Endometrium (tissue), 2 donors: ENCODE data around the gene IFNL3.
"Not testable (repeated sequence)": the region's sequence is repeated elsewhere in the genome, so short reads cannot be mapped to it uniquely, and the experiment has no call there.

Experiments
- FAIRE-seq: peaks from 2 replicates; lab custom pipeline; 2012; peaks lifted over from hg19 to GRCh38; lab: Jason Lieb, UNC
- donor health status: control.
- donor health status: control.

IFNL3 gene

DNA sequence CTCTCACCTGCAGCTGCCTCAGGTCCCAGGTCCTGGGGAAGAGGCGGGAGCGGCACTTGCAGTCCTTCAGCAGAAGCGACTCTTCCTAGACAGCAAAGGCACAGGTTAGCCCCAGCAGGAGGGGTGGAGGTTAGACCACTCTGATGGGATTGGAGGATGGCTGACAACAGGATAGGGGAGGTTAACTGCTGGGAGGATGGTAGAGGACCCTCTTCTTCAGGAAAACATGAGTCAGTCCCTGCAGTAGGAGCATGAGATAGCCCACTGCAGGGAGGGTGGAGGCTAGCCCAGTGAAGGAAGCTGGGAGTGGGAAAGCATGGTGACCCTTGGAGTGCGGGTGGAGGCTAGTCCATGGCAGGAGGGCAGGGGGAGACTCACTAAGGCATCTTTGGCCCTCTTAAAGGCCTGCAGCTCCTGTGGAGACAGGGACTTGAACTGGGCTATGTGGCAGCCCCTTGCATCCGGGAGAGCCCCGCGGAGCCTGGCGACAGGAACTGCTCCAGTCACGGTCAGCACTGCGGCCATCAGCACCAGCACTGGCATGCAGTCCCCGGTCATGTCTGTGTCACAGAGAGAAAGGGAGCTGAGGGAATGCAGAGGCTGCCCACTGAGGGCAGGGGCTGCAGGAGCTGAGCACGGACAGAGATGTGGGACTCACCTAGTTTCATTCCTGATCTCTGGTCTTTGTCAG is at the start of gene IFNL3:
Gene IFNL3, minus strand, starts transcription at position 597 of the 691 bp plus-strand sequence. Its CDS starts 39 bp downstream, at position 558.
- not testable (repeated sequence) for FAIRE-seq

DNA sequence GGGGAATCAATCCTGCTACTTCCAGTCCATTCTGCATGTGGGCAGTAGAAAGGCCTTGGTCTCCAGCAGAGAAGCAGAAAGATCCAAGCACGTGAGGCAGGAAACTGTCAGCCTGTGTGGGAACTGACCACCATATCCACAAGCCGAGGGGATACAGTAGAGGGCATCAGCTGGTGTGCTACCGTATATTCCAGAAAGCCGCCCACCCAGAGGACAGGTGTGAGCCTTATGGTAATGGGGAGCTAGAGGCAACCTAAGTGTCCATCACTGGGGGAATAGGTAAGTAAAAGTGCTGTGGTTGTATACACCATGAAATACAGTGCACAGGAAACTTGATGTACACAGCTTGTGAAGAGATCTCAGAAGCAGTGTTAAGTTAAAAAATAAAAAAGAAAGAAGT is 48.6 kb upstream of the IFNL3 start:
- no peak for FAIRE-seq

DNA sequence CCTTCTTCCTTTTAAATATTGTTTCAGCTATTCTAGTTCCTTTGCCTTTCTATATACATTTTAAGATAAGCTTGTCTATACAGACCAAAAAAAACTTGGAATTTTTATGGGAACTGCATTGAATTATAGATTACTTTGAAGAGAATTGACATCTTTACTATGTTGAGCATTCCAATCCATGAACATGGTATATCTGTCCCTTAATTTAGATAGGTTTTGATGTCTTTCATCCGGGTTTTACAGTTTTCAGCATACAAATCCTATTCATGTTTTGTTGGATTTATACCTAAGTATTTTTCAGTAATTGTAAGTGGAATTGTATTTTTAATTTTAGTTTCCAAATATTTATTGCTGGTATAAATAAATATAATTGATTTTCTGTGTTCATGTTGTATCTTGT is 39.2 kb upstream of the IFNL3 start:
- no peak for FAIRE-seq

DNA sequence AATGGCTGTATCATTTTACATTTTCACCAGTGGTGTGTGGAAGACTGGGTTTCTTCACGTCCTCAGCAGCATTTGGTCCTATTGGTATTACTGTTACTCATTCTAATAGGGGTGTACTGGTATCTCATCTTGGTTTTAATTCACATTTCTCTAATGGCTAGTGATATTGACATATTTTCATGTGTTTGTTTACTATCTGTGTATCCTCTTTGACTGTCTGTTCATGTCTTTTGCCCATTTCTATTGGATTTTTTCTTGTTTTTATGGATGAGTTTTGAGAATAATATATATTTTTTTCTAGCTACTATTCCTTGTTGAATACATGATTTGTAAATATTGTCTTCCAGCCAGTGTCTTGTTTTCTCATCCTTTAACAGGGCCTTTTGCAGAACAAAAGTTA is 37.2 kb upstream of the IFNL3 start:
- no peak for FAIRE-seq

DNA sequence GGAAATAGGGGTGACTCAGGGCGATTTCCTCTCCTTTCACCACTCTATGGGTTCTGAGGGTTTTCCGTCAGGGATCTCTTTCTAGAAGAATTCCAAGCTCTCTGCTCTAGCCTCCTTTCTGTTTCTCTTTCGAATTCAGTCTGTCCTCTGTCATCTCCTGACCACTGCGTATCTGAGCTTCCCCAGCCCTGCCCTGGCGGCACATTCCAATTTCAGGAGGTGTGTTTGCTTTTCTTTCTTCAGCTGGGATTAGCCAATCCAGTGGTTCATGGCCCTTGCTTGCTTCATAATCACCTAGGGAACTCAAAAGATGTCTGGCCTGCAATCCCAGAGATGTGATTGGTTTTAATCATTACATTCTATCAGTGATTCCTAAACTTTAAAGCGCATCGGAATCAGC is 32.8 kb upstream of the IFNL3 start:
- FAIRE-seq, result no peak

DNA sequence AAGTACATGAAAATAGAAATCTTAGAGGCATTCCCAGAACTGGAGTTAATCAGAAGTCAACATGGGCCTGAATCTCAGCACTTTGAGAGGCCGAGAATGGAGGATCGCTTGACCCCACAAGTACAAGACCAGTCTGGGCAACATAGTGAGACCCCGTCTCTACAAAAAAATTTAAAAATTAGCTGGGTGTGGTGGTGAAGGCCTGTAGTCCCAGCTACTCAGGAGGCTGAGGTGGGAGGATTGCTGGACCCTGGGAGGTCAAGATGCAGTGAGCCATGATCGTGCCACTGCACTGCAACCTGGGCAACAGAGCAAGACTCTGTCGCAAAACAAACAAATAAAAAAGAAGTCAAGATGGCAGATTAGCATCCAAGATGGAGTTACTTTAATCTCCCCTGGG is 31.9 kb upstream of the IFNL3 start:
- FAIRE-seq, result no peak

DNA sequence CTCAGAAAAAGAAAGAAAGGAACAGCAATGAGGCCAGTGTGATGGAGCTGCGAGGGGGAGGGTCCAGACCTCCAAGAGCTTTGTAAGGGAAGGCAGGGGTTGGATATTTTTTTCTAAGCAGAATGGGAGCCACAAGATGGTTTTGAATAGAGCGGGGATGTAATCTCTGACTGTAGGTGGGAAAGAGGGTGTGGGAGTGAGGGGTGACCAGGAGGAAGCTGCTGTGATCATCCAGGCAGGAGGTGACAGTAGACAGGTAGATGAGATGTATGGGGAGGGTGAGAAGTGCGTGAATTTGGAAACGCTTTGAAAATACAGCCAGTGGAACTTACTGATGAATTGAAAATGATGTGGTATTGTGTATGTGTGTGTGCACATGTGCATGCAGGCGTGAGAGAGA is 30.8 kb upstream of the IFNL3 start:
- no peak for FAIRE-seq

DNA sequence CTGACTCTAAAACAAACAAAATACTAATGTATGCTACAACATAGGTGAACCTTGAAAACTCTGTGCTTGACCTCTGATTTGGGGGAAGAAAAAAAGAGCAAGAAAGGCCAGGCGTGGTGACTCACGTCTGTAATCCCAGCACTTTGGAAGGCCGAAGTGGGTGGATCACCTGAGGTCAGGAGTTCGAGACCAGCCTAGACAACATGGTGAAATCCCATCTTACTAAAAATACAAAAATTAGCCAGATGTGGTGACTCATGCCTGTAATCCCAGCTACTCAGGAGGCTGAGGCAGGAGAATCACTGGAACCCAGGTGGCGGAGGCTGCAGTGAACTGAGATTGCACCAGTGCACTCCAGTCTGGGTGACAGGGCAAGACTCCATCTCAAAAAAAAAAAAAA is 29.1 kb upstream of the IFNL3 start:
- FAIRE-seq, result not testable (repeated sequence)

DNA sequence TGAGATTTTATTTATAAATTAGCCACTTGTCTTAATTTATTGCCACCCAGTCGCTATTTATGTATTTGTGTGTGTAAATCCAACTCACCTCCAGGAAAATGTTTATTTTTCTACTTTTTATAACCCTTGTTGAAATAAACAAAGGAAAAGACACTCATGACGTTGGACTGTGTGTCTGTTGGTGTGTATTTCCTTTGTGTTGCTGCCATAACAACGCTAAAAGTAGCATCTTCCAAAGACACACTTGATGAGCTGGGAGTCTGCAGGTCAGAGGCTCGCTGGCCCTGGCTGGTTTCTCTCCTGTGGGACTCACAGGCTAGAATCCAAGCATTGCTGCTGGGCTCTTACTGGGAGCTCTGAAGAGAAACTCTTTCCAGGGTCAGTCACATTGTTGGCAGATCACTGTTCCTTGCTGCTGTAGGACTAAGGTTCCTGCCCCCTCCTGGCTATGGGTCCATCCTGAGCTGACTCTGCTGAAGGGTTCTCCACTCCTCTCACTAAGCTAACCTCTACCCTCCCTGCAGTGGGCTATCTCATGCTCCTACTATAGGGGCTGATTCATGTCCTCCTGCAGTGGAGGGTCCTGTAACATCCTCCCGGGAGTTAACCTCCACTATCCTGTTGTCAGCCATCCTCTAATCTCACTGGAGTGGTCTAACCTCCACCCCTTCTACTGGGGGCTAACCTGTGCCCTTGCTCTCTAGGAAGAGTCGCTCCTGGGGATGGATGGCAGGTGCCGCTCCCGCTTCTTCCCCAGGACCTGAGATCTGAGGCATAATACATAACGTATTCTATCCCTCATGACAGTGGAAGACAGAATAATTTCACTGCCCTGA is 25.4 kb upstream of the IFNL3 start:
- no peak for FAIRE-seq

DNA sequence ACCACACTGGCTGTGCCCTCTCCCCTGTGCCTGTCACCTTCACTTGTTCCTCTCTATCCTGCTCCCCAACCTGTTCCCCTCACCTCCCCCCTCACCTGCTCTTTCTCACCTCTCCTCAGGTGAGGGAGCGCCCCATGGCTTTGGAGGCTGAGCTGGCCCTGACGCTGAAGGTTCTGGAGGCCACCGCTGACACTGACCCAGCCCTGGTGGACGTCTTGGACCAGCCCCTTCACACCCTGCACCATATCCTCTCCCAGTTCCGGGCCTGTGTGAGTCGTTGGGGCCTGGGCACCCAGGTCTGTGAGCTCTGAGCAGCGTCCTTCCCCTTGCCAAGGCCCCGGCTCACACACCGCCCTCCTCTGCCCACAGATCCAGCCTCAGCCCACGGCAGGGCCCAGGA is 24.6 kb upstream of the IFNL3 start:
- not testable (repeated sequence) for FAIRE-seq

DNA sequence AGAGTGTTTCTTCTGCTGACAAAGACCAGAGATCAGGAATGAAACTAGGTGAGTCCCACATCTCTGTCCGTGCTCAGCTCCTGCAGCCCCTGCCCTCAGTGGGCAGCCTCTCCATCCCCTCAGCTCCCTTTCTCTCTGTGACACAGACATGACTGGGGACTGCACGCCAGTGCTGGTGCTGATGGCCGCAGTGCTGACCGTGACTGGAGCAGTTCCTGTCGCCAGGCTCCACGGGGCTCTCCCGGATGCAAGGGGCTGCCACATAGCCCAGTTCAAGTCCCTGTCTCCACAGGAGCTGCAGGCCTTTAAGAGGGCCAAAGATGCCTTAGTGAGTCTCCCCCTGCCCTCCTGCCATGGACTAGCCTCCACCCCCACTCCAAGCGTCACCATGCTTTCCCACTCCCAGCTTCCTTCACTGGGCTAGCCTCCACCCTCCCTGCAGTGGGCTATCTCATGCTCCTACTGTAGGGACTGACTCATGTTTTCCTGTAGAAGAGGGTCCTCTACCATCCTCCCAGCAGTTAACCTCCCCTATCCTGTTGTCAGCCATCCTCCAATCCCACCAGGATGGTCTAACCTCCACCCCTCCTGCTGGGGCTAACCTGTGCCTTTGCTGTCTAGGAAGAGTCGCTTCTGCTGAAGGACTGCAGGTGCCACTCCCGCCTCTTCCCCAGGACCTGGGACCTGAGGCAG is 23.9 kb upstream of the IFNL3 start:
- not testable (repeated sequence) for FAIRE-seq

DNA sequence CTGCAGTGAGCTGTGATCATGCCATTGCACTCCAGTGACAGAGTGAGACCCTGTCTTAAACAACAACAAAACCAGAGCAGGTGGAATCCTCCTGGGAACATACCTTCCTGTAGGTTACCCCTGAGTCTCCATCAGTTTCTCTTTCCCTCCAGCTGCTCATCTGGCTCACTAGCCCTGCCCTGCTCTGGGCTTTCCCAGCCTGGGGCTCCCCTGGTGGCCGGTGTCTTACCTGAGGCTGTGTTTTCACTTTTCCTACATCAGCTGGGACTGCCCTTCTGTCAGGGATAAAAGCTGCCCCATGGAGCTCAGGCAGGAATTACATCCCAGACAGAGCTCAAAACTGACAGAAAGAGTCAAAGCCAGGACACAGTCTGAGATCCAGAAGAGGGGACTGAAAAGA is 23.3 kb upstream of the IFNL3 start, which contains the start of gene IFNL2:
Gene IFNL2, plus strand, starts transcription at position 312 of the 400 bp plus-strand sequence. CDS start 173 bp downstream, outside the sequence.
- FAIRE-seq, result not testable (repeated sequence)

DNA sequence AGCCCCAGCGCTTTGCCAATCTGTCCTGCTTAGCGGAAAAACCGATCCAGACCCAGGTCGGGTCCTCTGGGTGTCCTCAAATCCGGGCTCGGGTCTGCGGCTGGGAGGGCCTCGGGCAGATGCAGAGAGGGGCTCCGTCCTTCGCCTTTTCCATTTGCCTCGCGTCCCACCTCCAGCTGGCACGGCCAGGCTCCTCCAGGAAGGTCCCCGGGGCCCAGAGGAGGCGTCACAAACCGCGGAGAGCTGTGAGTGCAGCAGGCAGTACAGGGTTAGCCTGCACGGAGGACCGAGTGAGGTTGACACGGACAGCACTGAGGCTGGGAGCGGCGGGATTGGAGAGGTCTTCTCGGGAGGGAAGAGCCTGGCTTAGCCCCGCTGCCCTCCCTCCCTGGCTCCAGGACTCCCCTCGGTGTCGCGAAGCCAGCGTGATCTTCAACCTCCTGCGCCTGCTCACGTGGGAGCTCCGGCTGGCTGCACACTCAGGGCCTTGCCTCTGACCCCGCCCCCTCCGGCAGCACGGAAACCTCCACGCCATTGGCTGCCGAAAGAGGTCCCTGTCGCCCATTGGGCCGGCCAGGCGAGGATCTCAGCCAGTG is 20.6 kb upstream of the IFNL3 start:
- FAIRE-seq, result no peak

DNA sequence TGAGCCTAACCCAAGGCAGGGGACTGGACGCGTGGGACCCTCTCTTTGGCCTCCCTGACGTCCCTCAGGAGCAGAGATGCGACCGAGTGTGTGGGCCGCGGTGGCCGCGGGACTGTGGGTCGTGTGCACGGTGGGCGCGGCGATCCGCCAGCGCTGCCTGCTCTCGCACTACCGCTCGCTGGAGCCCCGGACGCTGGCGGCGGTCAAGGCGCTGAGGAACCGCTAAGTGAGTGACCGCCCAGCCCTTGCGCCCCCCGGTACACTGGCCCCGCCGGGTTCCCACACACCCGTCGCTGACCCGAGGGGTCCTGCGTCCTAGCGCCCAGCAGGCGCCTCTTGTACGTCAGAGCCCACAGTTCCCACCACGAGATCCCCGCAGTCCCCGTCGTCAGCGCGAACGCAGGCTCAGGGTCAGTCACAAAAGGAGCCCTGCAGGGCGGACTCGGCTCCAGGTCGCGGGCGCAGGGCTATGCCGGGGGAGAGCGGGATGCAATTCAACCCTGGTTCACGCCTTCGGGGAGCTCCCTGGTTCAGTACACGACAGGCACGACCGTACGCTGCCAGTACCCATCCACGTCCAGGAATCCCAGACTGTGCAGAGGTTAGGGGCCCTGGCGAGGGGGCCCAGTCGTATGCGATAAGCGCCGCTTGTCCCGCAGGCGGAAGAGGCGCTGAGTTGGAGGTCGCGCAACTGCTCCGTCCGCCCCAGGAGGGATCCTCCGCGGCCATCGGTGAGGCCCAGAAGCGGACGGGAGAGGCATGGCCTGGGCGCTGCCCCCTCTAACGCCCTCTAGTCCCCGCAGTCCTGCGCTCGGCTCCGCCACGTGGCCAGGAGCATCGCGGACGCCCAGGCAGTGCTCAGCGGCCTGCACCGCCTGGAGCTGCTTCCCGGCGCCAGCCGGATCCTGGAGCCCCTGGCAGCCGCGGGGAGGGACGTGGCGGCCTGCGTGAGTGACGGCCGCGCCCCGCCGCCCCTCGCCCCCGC is 19.8 kb upstream of the IFNL3 start:
- no peak for FAIRE-seq

DNA sequence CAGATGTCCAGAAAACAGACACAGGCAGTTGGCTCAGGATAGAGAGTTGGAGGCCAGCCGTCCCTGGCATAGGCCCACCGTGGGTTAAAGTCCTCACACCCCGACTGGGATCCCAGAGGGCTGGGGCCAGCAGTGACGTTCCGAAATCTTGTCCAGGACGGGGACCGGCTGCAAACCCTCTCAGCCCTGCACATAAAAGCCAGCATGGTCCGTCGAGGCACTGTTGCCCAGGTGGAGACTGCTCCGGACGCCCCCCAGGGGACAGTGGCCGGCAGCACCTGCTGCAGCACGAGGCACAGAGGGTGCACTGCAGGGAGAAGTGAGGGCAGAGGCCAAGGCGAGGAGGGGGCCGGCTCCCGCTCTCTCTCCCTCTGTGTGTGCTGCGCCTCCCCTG is 19.1 kb upstream of the IFNL3 start:
- FAIRE-seq, result no peak

DNA sequence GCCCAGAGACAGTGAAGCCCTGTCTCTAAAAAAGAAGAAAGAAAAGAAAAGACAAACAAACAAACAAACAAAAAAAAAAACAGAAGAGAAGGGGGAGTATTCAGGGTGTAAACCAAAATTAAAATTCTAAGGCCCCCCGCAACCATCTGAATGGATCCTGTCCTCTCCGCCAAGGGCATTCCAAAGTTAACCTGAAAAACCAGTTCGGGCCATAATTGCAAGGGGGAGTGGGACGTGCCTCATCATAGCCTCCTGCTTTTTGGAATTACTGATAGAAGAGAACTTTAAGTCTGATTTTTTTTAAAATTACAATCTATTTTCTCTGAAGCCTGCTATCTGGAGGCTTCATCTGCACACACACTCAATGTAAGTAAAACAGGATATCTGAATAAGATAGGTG is 17.7 kb upstream of the IFNL3 start:
- FAIRE-seq, result no peak

DNA sequence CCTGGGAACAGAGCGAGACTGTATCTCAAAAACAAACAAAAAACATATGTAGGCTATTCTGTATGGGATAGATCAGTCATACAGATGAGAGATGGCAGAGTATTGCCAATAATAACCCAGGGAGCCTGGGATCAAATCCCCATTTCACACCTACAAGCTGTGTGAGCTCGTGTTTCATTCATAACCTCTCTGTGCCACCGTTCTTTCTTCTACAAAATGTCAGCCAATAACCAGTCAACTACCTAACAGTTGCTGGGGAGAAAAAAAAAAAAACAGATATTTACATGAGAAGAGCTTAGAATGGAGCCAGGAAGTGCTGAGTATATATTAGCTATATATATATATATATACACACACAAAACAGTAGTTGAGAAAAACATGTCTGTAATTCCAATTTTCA is 16.9 kb upstream of the IFNL3 start:
- FAIRE-seq, result no peak

DNA sequence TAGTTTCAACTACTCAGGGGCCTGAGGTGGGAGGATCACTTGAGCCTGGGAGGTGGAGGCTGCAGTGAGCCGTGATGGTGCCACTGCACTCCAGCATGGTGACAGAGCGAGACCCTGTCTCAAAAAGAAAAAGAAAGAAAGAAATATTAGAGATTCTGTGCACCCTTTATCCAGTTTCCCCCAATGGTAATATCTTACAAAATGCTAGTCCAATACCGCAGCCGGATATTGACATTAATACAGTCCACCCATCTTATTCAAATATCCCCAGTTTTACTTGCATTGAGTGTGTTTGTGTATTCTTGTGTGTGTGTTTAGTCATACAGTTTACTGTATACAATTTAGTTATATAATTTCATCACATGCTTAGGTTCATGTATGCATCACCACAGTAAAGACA is 12.4 kb upstream of the IFNL3 start:
- FAIRE-seq, result no peak

DNA sequence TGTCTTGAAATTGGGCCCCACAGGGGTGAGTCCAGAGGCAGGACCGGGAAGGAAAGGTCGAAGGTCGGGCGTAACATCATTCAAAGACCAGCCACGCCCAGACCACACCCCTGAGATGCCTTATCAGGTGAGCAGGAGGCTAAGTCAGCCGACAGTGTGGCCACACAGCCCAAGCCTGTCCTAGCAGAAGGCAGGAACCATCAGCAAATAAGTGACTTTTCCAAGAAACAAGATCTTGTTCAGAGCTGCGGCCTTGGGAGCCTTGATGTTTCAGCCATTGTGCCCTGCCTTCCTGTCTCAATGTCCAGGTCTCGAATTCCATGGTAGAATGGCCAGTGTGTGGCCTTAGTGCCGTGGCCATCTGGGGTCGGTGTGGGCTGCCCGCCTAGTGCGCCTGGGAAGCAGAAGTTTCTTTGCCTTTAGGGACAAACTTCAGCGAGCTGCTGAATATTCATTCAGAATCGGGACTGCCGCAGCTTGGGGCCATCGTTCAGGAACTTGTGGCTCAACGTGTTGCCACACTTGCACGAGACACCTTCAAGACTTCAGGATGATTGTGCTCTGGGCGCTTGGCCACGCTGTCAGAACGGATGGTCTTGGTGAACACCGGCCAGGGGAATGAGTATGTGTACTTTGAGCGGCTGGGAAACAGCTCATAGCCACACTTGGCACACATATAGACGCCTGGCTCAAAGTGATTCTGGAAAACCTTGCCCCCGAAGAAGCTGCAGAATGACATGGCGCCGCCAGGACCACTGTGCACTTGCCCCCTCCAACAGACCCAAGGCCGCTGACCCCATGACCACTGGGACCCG is 9.9 kb upstream of the IFNL3 start:
- FAIRE-seq, result no peak

DNA sequence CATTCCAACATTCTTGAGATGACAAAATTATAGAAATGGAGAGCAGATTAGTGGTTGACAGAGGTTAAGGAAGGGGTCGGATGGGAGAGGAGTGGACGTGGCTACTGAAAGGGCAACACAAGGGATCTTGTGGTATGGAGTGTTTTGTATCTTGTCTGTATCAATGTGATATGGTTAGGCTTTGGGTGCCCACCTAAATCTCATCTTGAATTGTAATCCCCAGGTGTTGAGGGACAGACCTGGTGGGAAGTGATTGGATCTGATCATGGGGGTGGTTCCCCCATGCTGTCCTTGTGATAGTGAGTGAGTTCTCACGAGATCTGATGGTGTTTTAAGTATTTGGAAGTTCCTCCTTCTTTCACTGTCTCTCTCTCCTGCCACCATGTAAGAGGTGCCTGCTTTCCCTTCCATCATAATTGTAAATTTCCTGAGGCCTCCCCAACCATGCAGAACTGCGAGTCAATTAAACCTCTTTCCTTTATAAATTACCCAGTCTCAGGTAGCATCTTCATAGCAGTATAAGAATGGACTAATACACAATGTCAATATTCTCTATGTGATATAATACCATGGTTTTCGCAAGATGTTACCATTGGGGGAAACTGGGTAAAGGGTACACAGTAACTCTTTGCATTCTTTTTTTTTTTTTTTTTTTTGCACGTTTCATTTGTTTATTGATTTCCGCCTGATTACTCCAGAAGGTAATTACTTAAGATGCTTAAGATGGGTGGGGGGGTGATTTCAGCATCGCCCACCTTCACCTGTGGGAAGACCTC is 8.8 kb upstream of the IFNL3 start:
- no peak for FAIRE-seq
